ENCODE measurements around the gene CHST3.

CHST3 gene

DNA sequence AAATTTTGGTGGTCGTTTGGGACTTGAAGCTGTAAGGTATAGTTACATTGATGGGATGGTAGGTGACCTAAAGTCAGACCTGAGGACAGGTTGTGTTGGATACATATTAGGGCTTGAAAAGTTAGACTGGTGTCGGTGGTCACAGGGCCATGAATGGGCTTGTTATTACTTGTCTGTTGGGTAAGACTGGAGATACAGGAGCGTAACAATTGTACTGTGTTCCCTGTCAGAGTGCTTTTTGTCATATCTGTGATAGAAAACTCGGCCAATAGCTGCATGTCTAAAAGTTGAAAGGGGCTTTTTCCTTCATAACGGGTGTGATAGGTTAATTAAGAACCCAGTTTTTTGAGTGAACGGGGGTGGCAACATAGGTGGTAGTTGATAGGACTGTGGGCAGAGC is 13.5 kb upstream of the CHST3 start:
- no peaks in the 10 kb centered on the region for H3K27me3 ChIP-seq (ENCODE audit: control insufficient read depth, insufficient read depth, low read length)
- H3K9ac ChIP-seq (ENCODE audit: low read depth, low read length), result no peak overlapping the region
- H3K4me3 ChIP-seq (ENCODE audit: low read depth, low read length), result no peak overlapping the region
- H3K9me3 ChIP-seq (ENCODE audit: control insufficient read depth, insufficient read depth, low read length), result peaks cover 27% of the 10 kb centered on the region
- H3K36me3 ChIP-seq (ENCODE audit: control insufficient read depth, insufficient read depth, low read length), result no peaks in the 10 kb centered on the region
- H3K4me1 ChIP-seq (ENCODE audit: control insufficient read depth, insufficient read depth, low read length), result no peaks in the 10 kb centered on the region
- no peak overlapping the region for H3K27ac ChIP-seq (ENCODE audit: low read depth, low read length)

DNA sequence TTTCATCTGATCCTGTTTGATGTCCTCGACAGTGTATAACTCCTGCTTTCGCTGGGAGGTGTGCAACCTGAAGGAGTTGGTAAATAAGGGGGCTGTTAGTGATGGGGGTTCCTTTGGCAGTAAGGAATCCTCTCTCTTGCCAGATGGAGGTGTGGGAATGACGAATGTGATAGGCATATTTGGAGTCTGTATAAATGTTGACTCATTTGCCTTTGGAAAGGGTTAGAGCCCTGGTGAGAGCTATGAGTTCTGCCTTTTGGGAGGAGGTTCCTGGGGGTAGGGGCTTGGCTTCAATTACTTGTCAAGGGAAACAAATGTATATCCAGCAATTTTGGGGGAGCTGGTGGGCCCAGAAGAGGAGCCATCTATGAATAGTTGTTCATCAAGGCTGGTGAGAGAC is 11.4 kb upstream of the CHST3 start:
- Histone ChIP-seq H3K9ac (ENCODE audit: low read depth, low read length) (no peak overlapping the region), H3K4me1 (ENCODE audit: control insufficient read depth, insufficient read depth, low read length) (no peaks in the 10 kb centered on the region), H3K27ac (ENCODE audit: low read depth, low read length) (no peak overlapping the region), H3K36me3 (ENCODE audit: control insufficient read depth, insufficient read depth, low read length) (no peaks in the 10 kb centered on the region), H3K4me3 (ENCODE audit: low read depth, low read length) (no peak overlapping the region), H3K27me3 (ENCODE audit: control insufficient read depth, insufficient read depth, low read length) (no peaks in the 10 kb centered on the region), H3K9me3 (ENCODE audit: control insufficient read depth, insufficient read depth, low read length) (peaks cover 14% of the 10 kb centered on the region)

DNA sequence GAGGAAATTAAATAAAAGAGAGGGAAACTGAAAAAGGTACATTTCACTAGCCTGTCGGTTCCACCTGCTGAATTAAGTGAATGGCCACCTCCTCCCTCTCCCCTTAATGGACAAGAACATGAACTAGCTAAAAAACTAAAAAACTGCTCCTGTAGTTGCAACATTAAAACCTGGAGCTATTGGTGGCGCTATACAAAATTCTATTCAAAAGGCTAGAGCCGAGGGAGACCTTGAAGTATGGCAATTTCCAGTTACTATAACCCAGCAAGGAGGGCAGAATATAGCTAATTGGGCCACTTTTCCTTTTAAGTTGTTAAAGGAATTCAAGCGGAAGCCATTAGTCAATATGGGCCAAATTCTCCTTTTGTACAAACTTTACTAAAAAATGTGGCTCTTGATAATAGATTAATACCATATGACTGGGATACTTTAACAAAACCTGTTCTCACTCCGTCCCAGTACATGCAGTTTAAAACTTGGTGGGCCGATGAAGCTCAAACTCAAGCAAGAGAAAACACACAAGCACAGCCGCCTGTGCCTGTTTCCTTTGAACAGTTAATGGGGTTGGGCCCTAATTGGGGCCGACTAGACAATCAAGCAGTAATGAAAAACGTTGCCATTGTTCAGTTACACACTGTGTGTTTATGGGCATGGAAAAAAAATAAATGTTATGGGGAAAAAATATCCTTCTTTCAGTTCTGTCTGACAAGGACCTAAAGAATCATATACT is 6.5 kb upstream of the CHST3 start:
- no peak overlapping the region for H3K27ac ChIP-seq (ENCODE audit: low read depth, low read length)

DNA sequence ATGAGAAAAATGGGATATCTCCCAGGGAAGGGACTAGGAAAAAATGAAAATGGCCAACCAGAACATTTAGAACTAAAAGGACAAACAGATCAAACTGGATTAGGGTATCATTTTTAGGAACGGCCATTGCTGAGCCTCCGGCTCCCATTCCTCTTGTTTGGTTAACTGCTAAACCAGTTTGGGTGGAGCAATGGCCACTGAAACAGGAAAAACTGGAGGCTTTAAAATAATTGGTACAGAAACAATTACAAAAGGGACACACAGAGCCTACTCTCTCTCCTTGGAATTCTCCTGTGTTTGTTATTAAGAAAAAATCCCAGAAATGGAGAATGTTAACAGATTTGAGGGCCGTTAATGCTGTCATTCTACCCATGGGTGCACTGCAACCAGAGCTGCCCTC is 4.7 kb upstream of the CHST3 start:
- Histone ChIP-seq H3K9ac (ENCODE audit: low read depth, low read length) (no peak overlapping the region), H3K36me3 (ENCODE audit: control insufficient read depth, insufficient read depth, low read length) (no peaks in the 10 kb centered on the region), H3K9me3 (ENCODE audit: control insufficient read depth, insufficient read depth, low read length) (peaks cover 14% of the 10 kb centered on the region), H3K4me1 (ENCODE audit: control insufficient read depth, insufficient read depth, low read length) (no peaks in the 10 kb centered on the region), H3K27ac (ENCODE audit: low read depth, low read length) (no peak overlapping the region), H3K27me3 (ENCODE audit: control insufficient read depth, insufficient read depth, low read length) (peaks cover 18% of the 10 kb centered on the region), H3K4me3 (ENCODE audit: low read depth, low read length) (no peak overlapping the region)

More for the DNA sequence above, 6.5 kb upstream of the CHST3 start:
- H3K4me3 ChIP-seq (ENCODE audit: low read depth, low read length), result no peak overlapping the region
- H3K9me3 ChIP-seq (ENCODE audit: control insufficient read depth, insufficient read depth, low read length), result peaks cover 14% of the 10 kb centered on the region
- no peaks in the 10 kb centered on the region for H3K36me3 ChIP-seq (ENCODE audit: control insufficient read depth, insufficient read depth, low read length)
- H3K27me3 ChIP-seq (ENCODE audit: control insufficient read depth, insufficient read depth, low read length), result peaks cover 6% of the 10 kb centered on the region
- no peaks in the 10 kb centered on the region for H3K4me1 ChIP-seq (ENCODE audit: control insufficient read depth, insufficient read depth, low read length)
- H3K9ac ChIP-seq (ENCODE audit: low read depth, low read length), result no peak overlapping the region

DNA sequence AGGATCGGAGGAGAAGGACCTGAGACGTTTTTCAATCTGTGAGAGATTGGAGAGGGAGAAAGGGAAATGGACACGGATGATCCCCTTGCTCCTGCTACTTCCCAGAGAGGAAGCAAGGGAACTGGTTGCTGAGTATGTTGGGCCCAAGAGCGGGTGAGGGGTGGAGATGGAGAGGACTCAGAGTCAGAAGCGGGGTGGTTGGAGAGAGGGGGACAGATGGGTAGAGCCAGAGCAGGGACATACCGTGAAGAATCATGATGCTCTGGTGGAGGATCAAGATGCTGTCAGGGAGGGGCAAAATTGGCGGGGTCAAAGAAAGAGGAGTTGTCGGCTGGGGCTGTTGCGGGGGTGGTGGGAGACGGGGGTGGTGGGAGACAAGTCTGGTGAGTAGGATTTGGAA is 2.4 kb upstream of the CHST3 start:
- Histone ChIP-seq H3K9me3 (ENCODE audit: control insufficient read depth, insufficient read depth, low read length) (no peaks in the 10 kb centered on the region), H3K9ac (ENCODE audit: low read depth, low read length) (no peak overlapping the region), H3K27me3 (ENCODE audit: control insufficient read depth, insufficient read depth, low read length) (peaks cover 40% of the 10 kb centered on the region), H3K4me1 (ENCODE audit: control insufficient read depth, insufficient read depth, low read length) (peaks cover 15% of the 10 kb centered on the region), H3K4me3 (ENCODE audit: low read depth, low read length) (no peak overlapping the region), H3K27ac (ENCODE audit: low read depth, low read length) (no peak overlapping the region), H3K36me3 (ENCODE audit: control insufficient read depth, insufficient read depth, low read length) (no peaks in the 10 kb centered on the region)

DNA sequence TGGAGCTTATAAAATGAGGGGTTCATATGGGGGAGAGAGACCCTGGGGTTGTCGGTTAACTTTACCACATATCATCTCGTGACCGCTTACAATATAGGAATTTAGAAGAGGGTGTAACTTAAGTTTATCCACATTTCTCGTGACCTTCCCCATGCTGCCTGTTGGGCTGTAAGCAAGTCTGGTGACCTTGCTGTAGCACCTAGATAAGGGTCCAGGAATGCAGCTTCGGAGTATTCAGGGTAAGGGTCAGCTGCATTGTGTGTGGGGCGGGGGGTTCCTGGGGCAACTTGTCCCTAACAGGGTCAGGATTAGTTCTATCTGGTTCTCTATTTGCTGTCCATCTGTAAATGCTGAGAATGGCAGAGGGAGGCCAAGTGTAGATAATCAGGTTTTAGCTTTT is 1.3 kb upstream of the CHST3 start:
- H3K9me3 ChIP-seq (ENCODE audit: control insufficient read depth, insufficient read depth, low read length), result no peaks in the 10 kb centered on the region
- H3K4me3 ChIP-seq (ENCODE audit: low read depth, low read length), result no peak overlapping the region
- H3K36me3 ChIP-seq (ENCODE audit: control insufficient read depth, insufficient read depth, low read length), result no peaks in the 10 kb centered on the region
- peaks cover 40% of the 10 kb centered on the region for H3K27me3 ChIP-seq (ENCODE audit: control insufficient read depth, insufficient read depth, low read length)
- H3K9ac ChIP-seq (ENCODE audit: low read depth, low read length), result no peak overlapping the region
- H3K4me1 ChIP-seq (ENCODE audit: control insufficient read depth, insufficient read depth, low read length), result peaks cover 15% of the 10 kb centered on the region
- peak overlapping the region; percentile 26 for H3K27ac ChIP-seq (ENCODE audit: low read depth, low read length)

DNA sequence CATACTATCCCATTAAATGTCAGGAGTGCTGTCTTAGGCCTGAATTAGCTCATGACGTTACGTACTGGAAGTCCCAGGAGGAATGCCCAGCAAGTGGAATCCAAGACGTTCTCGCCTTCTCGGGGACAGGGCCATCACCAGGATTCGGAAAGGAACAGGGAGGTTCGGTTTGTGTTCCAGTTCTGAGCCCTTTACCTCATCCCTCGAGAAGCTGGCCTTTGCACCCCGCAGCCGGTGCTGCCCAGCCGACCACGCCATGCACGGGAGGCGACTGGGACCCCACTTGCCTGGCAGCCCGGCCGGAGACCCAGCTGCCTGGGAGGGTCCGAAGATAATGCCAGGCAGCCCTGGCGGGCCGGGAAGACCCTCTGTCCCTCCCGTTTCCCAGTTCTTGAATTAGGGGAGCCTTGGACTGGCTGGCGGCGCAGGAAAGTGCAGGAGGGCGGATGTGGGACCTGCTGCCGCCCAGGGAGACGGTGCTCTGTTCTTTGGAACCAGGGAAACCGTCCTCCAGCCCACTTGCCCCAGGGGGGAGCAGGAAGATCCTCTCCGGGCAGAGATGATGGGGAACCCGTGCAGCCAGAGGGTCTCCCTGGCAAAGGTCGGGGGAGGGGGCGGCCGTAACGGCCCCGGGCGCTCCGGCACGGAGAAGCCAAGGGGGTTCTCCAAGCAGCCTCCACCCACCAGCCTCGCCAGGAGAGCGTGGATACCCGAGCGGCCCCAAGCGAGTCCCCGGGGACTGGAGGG is 671 bp upstream of the CHST3 start:
- H3K9me3 ChIP-seq (ENCODE audit: control insufficient read depth, insufficient read depth, low read length), result no peaks in the 10 kb centered on the region
- no peaks in the 10 kb centered on the region for H3K36me3 ChIP-seq (ENCODE audit: control insufficient read depth, insufficient read depth, low read length)
- peak overlapping the region; percentile 38 for H3K9ac ChIP-seq (ENCODE audit: low read depth, low read length)
- H3K4me1 ChIP-seq (ENCODE audit: control insufficient read depth, insufficient read depth, low read length), result peaks cover 15% of the 10 kb centered on the region
- H3K4me3 ChIP-seq (ENCODE audit: low read depth, low read length), result peak overlapping the region; percentile 63
- H3K27me3 ChIP-seq (ENCODE audit: control insufficient read depth, insufficient read depth, low read length), result peaks cover 40% of the 10 kb centered on the region
- H3K27ac ChIP-seq (ENCODE audit: low read depth, low read length), result peak overlapping the region; percentile 26

DNA sequence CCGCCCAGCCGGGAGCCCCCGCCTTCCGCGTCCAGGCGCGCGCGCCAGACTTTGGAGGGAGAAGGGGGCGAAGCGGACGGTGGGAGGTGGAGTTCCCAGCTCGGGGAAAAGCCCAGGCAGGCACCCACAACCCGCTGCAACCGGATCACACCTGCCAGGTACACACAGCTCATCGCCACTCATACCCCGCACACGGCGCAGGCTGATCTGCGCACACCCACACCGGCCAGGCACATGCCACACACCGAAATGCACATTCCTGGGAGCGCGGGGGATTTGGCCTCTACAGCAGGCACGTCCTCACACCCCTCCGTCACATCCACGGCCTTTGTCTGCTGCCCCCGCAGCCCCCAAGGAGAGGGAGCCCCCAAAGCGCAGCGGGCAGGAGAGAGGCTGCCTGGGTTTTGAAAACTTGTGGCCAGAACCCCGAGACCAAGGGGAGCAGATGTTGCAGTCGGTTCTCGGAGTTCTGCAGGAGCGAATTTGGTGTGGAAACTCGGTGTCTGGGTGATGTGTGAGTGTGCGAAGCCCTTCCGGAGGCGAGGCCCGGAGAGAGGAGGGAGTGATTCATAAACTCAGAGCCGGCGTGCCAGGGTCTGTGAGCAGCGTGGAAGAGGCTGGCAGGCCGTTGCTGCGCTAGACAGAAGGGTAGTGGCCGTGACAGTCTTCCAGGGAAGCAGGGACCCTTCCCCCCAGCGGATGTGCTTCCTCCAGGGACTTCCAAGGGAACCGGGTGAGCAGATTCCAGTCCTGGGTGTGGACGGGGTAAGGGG is 734 bp downstream of the CHST3 start:
- Histone ChIP-seq H3K27ac (ENCODE audit: low read depth, low read length) (no peak overlapping the region), H3K4me3 (ENCODE audit: low read depth, low read length) (peak overlapping the region; percentile 63), H3K9ac (ENCODE audit: low read depth, low read length) (peak overlapping the region; percentile 62)

DNA sequence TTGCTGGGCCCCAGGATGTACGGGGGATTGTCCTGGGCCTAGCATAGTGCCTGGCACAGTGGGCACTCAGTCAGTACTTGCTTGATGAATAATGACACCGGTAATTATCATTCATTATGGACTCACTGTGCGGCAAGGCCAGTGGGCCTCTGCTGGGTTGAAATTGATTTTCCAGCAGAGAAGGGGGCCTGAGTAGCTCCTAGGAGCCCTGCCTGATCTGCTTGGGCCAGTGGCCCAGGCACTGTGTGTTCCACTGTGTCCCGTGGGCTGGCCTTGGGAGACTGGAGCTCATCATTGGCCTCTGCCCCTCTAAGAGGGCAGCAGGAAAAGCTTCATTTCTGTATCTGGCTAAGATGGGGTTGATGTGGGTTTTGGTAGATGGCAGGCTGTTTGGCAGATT is 1.4 kb downstream of the CHST3 start:
- Histone ChIP-seq H3K9ac (ENCODE audit: low read depth, low read length) (no peak overlapping the region), H3K4me3 (ENCODE audit: low read depth, low read length) (peak overlapping the region; percentile 63), H3K36me3 (ENCODE audit: control insufficient read depth, insufficient read depth, low read length) (no peaks in the 10 kb centered on the region), H3K4me1 (ENCODE audit: control insufficient read depth, insufficient read depth, low read length) (peaks cover 20% of the 10 kb centered on the region), H3K9me3 (ENCODE audit: control insufficient read depth, insufficient read depth, low read length) (no peaks in the 10 kb centered on the region), H3K27ac (ENCODE audit: low read depth, low read length) (no peak overlapping the region), H3K27me3 (ENCODE audit: control insufficient read depth, insufficient read depth, low read length) (peaks cover 40% of the 10 kb centered on the region)

More for the DNA sequence above, 734 bp downstream of the CHST3 start:
- peaks cover 17% of the 10 kb centered on the region for H3K4me1 ChIP-seq (ENCODE audit: control insufficient read depth, insufficient read depth, low read length)
- no peaks in the 10 kb centered on the region for H3K36me3 ChIP-seq (ENCODE audit: control insufficient read depth, insufficient read depth, low read length)
- H3K9me3 ChIP-seq (ENCODE audit: control insufficient read depth, insufficient read depth, low read length), result no peaks in the 10 kb centered on the region
- peaks cover 40% of the 10 kb centered on the region for H3K27me3 ChIP-seq (ENCODE audit: control insufficient read depth, insufficient read depth, low read length)

DNA sequence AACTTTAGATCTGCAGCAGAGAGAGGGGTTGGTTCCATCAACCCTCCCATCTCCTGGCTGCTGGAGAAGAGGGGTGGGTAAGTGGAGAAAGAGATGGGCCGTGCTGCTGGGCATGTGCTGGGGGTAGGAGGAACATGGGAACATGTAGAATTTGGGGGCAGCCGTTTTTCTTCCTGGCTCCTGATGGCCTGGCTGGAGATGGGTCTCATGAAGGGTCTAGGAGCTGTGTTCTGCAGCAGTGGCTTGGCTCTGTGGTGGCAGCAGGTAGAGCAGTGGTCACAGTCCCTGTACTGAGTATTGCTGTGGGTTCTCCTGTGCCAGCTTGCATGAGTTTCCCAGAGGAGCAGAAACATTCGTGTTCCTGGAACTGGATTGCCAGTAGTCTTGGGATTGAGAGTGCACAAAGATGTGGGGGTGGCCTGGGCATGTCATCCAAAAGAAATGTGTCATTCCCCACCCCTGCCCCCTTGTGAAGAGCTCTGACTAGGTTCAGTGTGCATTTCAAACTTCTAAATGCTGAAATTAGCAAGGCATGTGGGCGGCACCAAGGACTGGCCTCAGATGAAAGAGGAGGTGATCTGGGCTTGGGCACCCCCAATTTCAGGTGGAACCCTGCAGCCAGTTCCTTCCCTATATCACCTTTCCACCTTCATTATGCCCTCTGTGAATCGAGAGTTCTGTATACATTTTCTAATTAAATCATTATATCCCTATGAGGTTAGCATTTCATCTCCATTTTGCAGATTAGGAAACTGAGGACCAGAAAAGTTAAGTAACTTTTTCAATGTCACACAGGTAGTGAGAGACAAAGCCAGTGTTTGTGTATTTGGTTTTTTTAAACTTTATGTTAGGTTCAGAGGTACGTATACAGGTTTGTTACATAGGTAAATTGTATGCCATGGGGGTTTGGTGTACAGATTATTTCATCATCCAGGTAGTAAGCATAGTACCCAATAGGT is 2.1 kb downstream of the CHST3 start:
- no peaks in the 10 kb centered on the region for H3K36me3 ChIP-seq (ENCODE audit: control insufficient read depth, insufficient read depth, low read length)
- peaks cover 20% of the 10 kb centered on the region for H3K4me1 ChIP-seq (ENCODE audit: control insufficient read depth, insufficient read depth, low read length)
- H3K27me3 ChIP-seq (ENCODE audit: control insufficient read depth, insufficient read depth, low read length), result peaks cover 40% of the 10 kb centered on the region
- no peak overlapping the region for H3K9ac ChIP-seq (ENCODE audit: low read depth, low read length)
- H3K4me3 ChIP-seq (ENCODE audit: low read depth, low read length), result no peak overlapping the region
- H3K27ac ChIP-seq (ENCODE audit: low read depth, low read length), result no peak overlapping the region
- H3K9me3 ChIP-seq (ENCODE audit: control insufficient read depth, insufficient read depth, low read length), result no peaks in the 10 kb centered on the region

All from HUES48 (cell line).